HepG2 (cell line): Measurements from ENCODE around the gene DENND10. TPM values are rescaled to one million over a fixed set of nuclear protein-coding genes. Genes with fewer than 3 reads are reported as not detected.

Experiments used
- ATAC-seq: fragments of 200-7000 bp; cut with Tn5 transposase; 3 replicates; pipeline ENCODE4 v1.9.1; 2020; ENCODE audit warnings: mild to moderate bottlenecking, moderate library complexity
- BruUV-seq: library from RNA; stranded (reverse); fragments of 400-500 nt; replicated peaks from 2 replicates; lab custom pipeline; 2021; lab: Mats Ljungman, UMichigan
- CTCF ChIA-PET: fragments of 300-600 bp; formaldehyde crosslinking; extraction: SDS; loops from one replicate; lab custom pipeline; 2021; ENCODE audit warnings: low total read pairs, inconsistent platforms, low intra/inter-chr PET ratio; lab: Yijun Ruan, JAX
- POLR2A ChIA-PET: fragments of 350-600 bp; sonication (Branson Sonifier 250); formaldehyde crosslinking; loops from one replicate; lab custom pipeline; 2020; ENCODE audit warnings: antibody characterized with exemption, inconsistent platforms; lab: Yijun Ruan, JAX
- DNase-seq: peaks from one replicate; pipeline ENCODE4 v3.0.0-alpha.2; 2015; ENCODE audit warnings: low spot score
- FAIRE-seq: peaks from 3 replicates; lab custom pipeline; 2011; peaks lifted over from hg19 to GRCh38; lab: Jason Lieb, UNC
- H2AFZ ChIP-seq: one replicate; pipeline ENCODE4 v1.6.1; 2011; ENCODE audit warnings: low read length, inconsistent platforms
- H3K27ac ChIP-seq: fragments of 300-600 bp; 3 replicates; pipeline ENCODE4 v1.8.0; 2011; ENCODE audit warnings: mixed run types, mild to moderate bottlenecking, mixed read lengths, low read length, inconsistent platforms; ENCODE audit not compliant: insufficient read depth; ENCODE audit errors: extremely low read length
- H3K27me3 ChIP-seq, 2 experiments: fragments of 200-600 bp in 1 of 2; 2 replicates in 1 of 2; 3 replicates in 1 of 2; pipeline versions ENCODE4 v1.6.0 to v1.8.0; 2011; ENCODE audit warnings: low read length in 2 of 2, mild to moderate bottlenecking in 2 of 2, moderate library complexity in 2 of 2, inconsistent platforms in 1 of 2; ENCODE audit not compliant: insufficient read depth in 2 of 2, control insufficient read depth in 1 of 2
- H3K36me3 ChIP-seq, 2 experiments: fragments of 200-600 bp in 1 of 2; replicated peaks in 1 of 2; 2 replicates in 1 of 2; 3 replicates in 1 of 2; pipeline versions ENCODE4 v1.5.1 to v1.8.0; 2011; ENCODE audit warnings: low read length in 2 of 2, inconsistent platforms in 1 of 2; ENCODE audit not compliant: insufficient read depth in 2 of 2, control insufficient read depth in 1 of 2
- H3K4me1 ChIP-seq: 2 replicates; pipeline ENCODE4 v1.5.1; 2012; ENCODE audit warnings: low read length, inconsistent platforms; ENCODE audit not compliant: insufficient read depth
- H3K4me2 ChIP-seq: 2 replicates; pipeline ENCODE4 v1.6.0; 2011; ENCODE audit warnings: low read depth, low read length, inconsistent platforms
- H3K4me3 ChIP-seq, 3 experiments: fragments of 200-600 bp in 1 of 3; sonication (generic), shearing (Covaris generic) in 1 of 3; replicated peaks in 1 of 3; 2 replicates each; pipeline ENCODE4 v1.5.1; 2011 to 2016; ENCODE audit warnings: low read length in 3 of 3, inconsistent platforms in 2 of 3, low read depth in 2 of 3, mild to moderate bottlenecking in 2 of 3, control low read depth in 1 of 3, mixed read lengths in 1 of 3; ENCODE audit not compliant: insufficient read depth in 1 of 3
- H3K79me2 ChIP-seq: one replicate; pipeline ENCODE4 v1.6.1; 2011; ENCODE audit warnings: low read length, inconsistent platforms; ENCODE audit not compliant: insufficient read depth
- H3K9ac ChIP-seq: 2 replicates; pipeline ENCODE4 v1.6.0; 2011; ENCODE audit warnings: mild to moderate bottlenecking, low read depth, low read length, inconsistent platforms; ENCODE audit not compliant: insufficient read depth
- H3K9me3 ChIP-seq: 2 replicates; pipeline ENCODE4 v1.5.1; 2012; ENCODE audit warnings: mild to moderate bottlenecking, low read length
- H4K20me1 ChIP-seq: 2 replicates; pipeline ENCODE4 v1.6.0; 2011; ENCODE audit warnings: inconsistent platforms, mild to moderate bottlenecking, low read length, moderate library complexity; ENCODE audit not compliant: insufficient read depth
- AGO1 ChIP-seq: fragments of 200-400 bp; formaldehyde crosslinking; IDR thresholded peaks from 2 replicates; pipeline ENCODE4 v1.6.1; 2017; ENCODE audit warnings: mild to moderate bottlenecking, low read depth, low read length, moderate library complexity; ENCODE audit not compliant: poor library complexity, severe bottlenecking
- ARNTL ChIP-seq: sonication (generic); formaldehyde crosslinking; IDR thresholded peaks from 2 replicates; pipeline ENCODE4 v1.4.0; 2020; ENCODE audit warnings: mild to moderate bottlenecking, missing genetic modification reagents
- CBX1 ChIP-seq: IDR thresholded peaks from one replicate; pipeline ENCODE4 v1.6.1; 2016; ENCODE audit warnings: antibody characterized with exemption, low read depth
- CBX2 ChIP-seq, 2 experiments: fragments of 200-600 bp in 1 of 2; sonication (generic); formaldehyde crosslinking in 1 of 2; IDR thresholded peaks; 2 replicates each; pipeline versions ENCODE4 v1.7.0 to v1.8.1; 2018 to 2022; ENCODE audit warnings: low read depth in 2 of 2, low read length in 1 of 2, mild to moderate bottlenecking in 1 of 2, missing genetic modification reagents in 1 of 2
- CBX5 ChIP-seq: sonication (generic); formaldehyde crosslinking; IDR thresholded peaks from 2 replicates; pipeline ENCODE4 v1.4.0; 2020; ENCODE audit warnings: missing genetic modification reagents, borderline replicate concordance
- CC2D1A ChIP-seq: sonication (generic); formaldehyde crosslinking; IDR thresholded peaks from 2 replicates; pipeline ENCODE4 v1.8.1; 2023; ENCODE audit warnings: mild to moderate bottlenecking, missing genetic modification reagents
- DPF2 ChIP-seq: sonication (generic); formaldehyde crosslinking; IDR thresholded peaks from 2 replicates; pipeline ENCODE4 v1.4.0; 2020; ENCODE audit warnings: mild to moderate bottlenecking, low read depth, missing genetic modification reagents, borderline replicate concordance
- FOSL1 ChIP-seq: sonication (generic); formaldehyde crosslinking; IDR thresholded peaks from 2 replicates; pipeline ENCODE4 v1.9.0; 2021; ENCODE audit warnings: missing genetic modification reagents, borderline replicate concordance
- KMT2A ChIP-seq: sonication (generic); formaldehyde crosslinking; IDR thresholded peaks from 2 replicates; pipeline ENCODE4 v1.4.0; 2020; ENCODE audit warnings: missing genetic modification reagents
- NBN ChIP-seq: fragments of 450-650 bp; conservative IDR thresholded peaks from 2 replicates; pipeline ENCODE4 v1.6.1; 2017
- NR1H2 ChIP-seq: sonication (generic); formaldehyde crosslinking; IDR thresholded peaks from 2 replicates; pipeline ENCODE4 v1.8.1; 2022; ENCODE audit warnings: low read depth, missing genetic modification reagents, borderline replicate concordance
- PLRG1 ChIP-seq: fragments of 450-650 bp; conservative IDR thresholded peaks from 2 replicates; pipeline ENCODE4 v1.6.1; 2016
- RNF2 ChIP-seq: fragments of 450-650 bp; conservative IDR thresholded peaks from 2 replicates; pipeline ENCODE4 v1.6.1; 2016; ENCODE audit warnings: low read depth
- SIX4 ChIP-seq: sonication (generic); formaldehyde crosslinking; IDR thresholded peaks from 2 replicates; pipeline ENCODE4 v1.4.0; 2020; ENCODE audit warnings: missing genetic modification reagents
- SMAD1 ChIP-seq: sonication (generic); formaldehyde crosslinking; IDR thresholded peaks from 2 replicates; pipeline ENCODE4 v1.4.0; 2020; ENCODE audit warnings: missing genetic modification reagents, low read depth, mild to moderate bottlenecking, borderline replicate concordance
- SOX5 ChIP-seq: IDR thresholded peaks from 2 replicates; pipeline ENCODE4 v1.6.1; 2016; ENCODE audit warnings: borderline replicate concordance
- XBP1 ChIP-seq: sonication (generic); formaldehyde crosslinking; IDR thresholded peaks from 2 replicates; pipeline ENCODE4 v1.5.0; 2020; ENCODE audit warnings: missing genetic modification reagents
- ZNF263 ChIP-seq: sonication (generic); formaldehyde crosslinking; IDR thresholded peaks from 2 replicates; pipeline ENCODE4 v1.4.0; 2020; ENCODE audit warnings: missing genetic modification reagents
- ZNF343 ChIP-seq: sonication (generic); formaldehyde crosslinking; IDR thresholded peaks from 2 replicates; pipeline ENCODE4 v1.4.0; 2020; ENCODE audit warnings: mild to moderate bottlenecking, missing genetic modification reagents
- ZNF850 ChIP-seq: sonication (generic); formaldehyde crosslinking; conservative IDR thresholded peaks from 2 replicates; pipeline ENCODE4 v1.9.0; 2021; ENCODE audit warnings: mild to moderate bottlenecking, missing genetic modification reagents
- WGBS: methylation state at CpG from one replicate; pipeline ENCODE4 v1.1.6; 2017; ENCODE audit warnings: low lambda C conversion rate; 5-methylcytosine and 5-hydroxymethylcytosine counted together
- in situ Hi-C: cut with HindIII; loops from 2 replicates; pipeline ENCODE4 v1.10.0; 2017; ENCODE audit warnings: low pct_unique_long_range_greater_than_20kb; ENCODE audit not compliant: extremely low pct_ligation_motif_present
- intact Hi-C: fragments of 100-400 bp; cut with micrococcal nuclease; formaldehyde crosslinking; loops from one replicate; pipeline ENCODE4 v1.10.0; 2022; ENCODE audit not compliant: unreplicated experiment
- polyA plus RNA-seq, 8 experiments: library from polyadenylated mRNA; depleted of rRNA in 3 of 8; stranded (reverse) in 7 of 8; unstranded in 1 of 8; fragments of >200 nt; fragmentation: Illumina TruSeq in 4 of 8; extraction: Trizol in 4 of 8; gene quantifications; 2 replicates each; pipeline versions ENCODE4 v1.2.1 to v1.2.3, GENCODE V29; 2011 to 2016; ENCODE audit warnings: low read depth in 4 of 8, missing spikeins in 1 of 8, mixed read lengths in 1 of 8; ENCODE audit not compliant: insufficient read depth in 1 of 8
- total RNA-seq, 5 experiments: library from RNA; depleted of rRNA; stranded (reverse); fragments of >200 nt; fragmentation: Illumina TruSeq; extraction: Trizol; gene quantifications; 2 replicates each; pipeline ENCODE4 v1.2.3, GENCODE V29; 2016; ENCODE audit warnings: low read depth in 1 of 5
- TF ChIP-seq, protein P1 (sequence below): sonication (generic); formaldehyde crosslinking; IDR thresholded peaks from 2 replicates; pipeline ENCODE4 v1.4.0; 2020; ENCODE audit warnings: missing genetic modification reagents, mild to moderate bottlenecking, borderline replicate concordance
- TF ChIP-seq, protein P2 (sequence below): sonication (generic); formaldehyde crosslinking; IDR thresholded peaks from 2 replicates; pipeline ENCODE4 v1.4.0; 2020; ENCODE audit warnings: missing genetic modification reagents

Gene DENND10
- total and polyA plus RNA-seq, 2 of the 13 experiments (the other 11 are each of a cell fraction or from before 2014, with no cell fraction given), result 43.7 to 78.8 TPM

DNA sequence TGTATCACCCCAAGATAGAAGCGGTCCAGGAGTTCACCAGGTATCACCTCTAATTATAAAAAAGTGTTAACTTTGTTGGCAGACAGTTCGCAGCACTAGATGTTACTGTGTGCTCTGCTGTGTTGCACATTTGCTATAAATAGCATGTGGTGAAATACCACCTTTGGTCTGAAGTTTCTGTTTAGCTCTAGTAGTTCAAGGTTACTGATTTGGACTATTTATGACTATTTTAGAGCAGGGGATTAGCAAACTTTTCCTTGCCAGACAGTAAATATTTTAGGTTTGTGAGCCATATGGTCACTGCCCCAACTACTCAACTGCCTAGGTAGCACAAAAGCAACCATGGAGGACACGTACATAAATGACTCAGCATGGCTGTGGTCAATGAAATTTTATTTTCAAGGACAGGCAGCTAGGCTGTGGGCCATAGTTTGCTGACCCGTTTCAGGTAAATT lies 16.5 kb downstream of the DENND10 start:
- intact Hi-C loops (loop anchor here (2.0 to 5.0 kb wide), 3 partner anchors 40 to 88 kb away; partner anchors contain the start of genes EIF3A and PRDX3), in situ Hi-C loops (no loop called here)
- Histone ChIP-seq H3K27ac (peak overlapping the region; percentile 95), H3K4me2 (peak overlapping the region; percentile 46), H3K27me3 (no peaks in the 10 kb centered on the region), H3K36me3 (peaks cover 7 to 30% of the 10 kb centered on the region in 2 experiments), H3K4me3 (no peak overlapping the region; a peak in 1 of 6 replicates), H4K20me1 (no peaks in the 10 kb centered on the region), H3K9ac (peak overlapping the region; percentile 65), H3K9me3 (no peaks in the 10 kb centered on the region), H3K4me1 (peaks cover 58% of the 10 kb centered on the region), H3K79me2 (no peaks in the 10 kb centered on the region), H2AFZ (no peak overlapping the region)
- CTCF ChIA-PET, result no interaction called here
- FAIRE-seq, result peak; percentile 98
- POLR2A ChIA-PET, result interaction anchor here (0.8 to 6.4 kb wide), 14 partner anchors 9 to 133 kb away, joined by 3 to 40 read pairs (median 4); partner anchors contain the start of genes DENND10, EIF3A and SFXN4
- peak; percentile 93 for ATAC-seq
- BruUV-seq, result no TSS peak
- whole genome bisulfite sequencing, result 3% methylated on average over 4 of the region's 4 CpGs
- DNase-seq, result peak; percentile 96
- TF ChIP-seq ARNTL (CRISPR knock-in tag), result peak; percentile 61; the same call in 1 of the 2 replicates
- TF ChIP-seq, protein P1, sequence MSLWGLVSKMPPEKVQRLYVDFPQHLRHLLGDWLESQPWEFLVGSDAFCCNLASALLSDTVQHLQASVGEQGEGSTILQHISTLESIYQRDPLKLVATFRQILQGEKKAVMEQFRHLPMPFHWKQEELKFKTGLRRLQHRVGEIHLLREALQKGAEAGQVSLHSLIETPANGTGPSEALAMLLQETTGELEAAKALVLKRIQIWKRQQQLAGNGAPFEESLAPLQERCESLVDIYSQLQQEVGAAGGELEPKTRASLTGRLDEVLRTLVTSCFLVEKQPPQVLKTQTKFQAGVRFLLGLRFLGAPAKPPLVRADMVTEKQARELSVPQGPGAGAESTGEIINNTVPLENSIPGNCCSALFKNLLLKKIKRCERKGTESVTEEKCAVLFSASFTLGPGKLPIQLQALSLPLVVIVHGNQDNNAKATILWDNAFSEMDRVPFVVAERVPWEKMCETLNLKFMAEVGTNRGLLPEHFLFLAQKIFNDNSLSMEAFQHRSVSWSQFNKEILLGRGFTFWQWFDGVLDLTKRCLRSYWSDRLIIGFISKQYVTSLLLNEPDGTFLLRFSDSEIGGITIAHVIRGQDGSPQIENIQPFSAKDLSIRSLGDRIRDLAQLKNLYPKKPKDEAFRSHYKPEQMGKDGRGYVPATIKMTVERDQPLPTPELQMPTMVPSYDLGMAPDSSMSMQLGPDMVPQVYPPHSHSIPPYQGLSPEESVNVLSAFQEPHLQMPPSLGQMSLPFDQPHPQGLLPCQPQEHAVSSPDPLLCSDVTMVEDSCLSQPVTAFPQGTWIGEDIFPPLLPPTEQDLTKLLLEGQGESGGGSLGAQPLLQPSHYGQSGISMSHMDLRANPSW, result peak; percentile 97
- TF ChIP-seq CC2D1A (CRISPR knock-in tag), result no peak
- TF ChIP-seq FOSL1, result peak; percentile 68; the same call in 1 of the 2 replicates
- peak; percentile 58; the same call in 1 of the 2 replicates for TF ChIP-seq XBP1 (CRISPR knock-in tag)
- no peak for TF ChIP-seq NBN
- no peak for TF ChIP-seq CBX2 (IDR thresholded peaks at IDR 0.05; ENCODE audit: low read depth, low read length)
- TF ChIP-seq CBX2 (CRISPR knock-in tag; IDR thresholded peaks at IDR 0.05; ENCODE audit: low read depth), result no peak
- TF ChIP-seq, protein P2, sequence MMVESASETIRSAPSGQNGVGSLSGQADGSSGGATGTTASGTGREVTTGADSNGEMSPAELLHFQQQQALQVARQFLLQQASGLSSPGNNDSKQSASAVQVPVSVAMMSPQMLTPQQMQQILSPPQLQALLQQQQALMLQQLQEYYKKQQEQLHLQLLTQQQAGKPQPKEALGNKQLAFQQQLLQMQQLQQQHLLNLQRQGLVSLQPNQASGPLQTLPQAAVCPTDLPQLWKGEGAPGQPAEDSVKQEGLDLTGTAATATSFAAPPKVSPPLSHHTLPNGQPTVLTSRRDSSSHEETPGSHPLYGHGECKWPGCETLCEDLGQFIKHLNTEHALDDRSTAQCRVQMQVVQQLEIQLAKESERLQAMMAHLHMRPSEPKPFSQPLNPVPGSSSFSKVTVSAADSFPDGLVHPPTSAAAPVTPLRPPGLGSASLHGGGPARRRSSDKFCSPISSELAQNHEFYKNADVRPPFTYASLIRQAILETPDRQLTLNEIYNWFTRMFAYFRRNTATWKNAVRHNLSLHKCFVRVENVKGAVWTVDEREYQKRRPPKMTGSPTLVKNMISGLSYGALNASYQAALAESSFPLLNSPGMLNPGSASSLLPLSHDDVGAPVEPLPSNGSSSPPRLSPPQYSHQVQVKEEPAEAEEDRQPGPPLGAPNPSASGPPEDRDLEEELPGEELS (CRISPR knock-in tag), result peak; percentile 94
- TF ChIP-seq ZNF343, result no peak
- TF ChIP-seq DPF2 (CRISPR knock-in tag), result peak; percentile 82; the same call in 1 of the 2 replicates
- no peak for TF ChIP-seq PLRG1
- no peak for TF ChIP-seq RNF2
- no peak for TF ChIP-seq CBX1
- TF ChIP-seq AGO1, result no peak
- TF ChIP-seq SMAD1 (CRISPR knock-in tag), result no peak
- TF ChIP-seq KMT2A (CRISPR knock-in tag), result 0 out of 2 replicates have a peak, but pooled peaks have one; percentile 27
- no peak for TF ChIP-seq ZNF263
- TF ChIP-seq CBX5 (CRISPR knock-in tag), result peak; percentile 45; the same call in 1 of the 2 replicates
- TF ChIP-seq ZNF850, result no peak
- peak; percentile 85 for TF ChIP-seq SOX5 (CRISPR knock-in tag)
- TF ChIP-seq NR1H2 (CRISPR knock-in tag), result no peak
- no peak for TF ChIP-seq SIX4 (CRISPR knock-in tag)
